ENCODE data around the gene IMPDH1.

IMPDH1 gene

GRCh38 chr7:128343554-128344430 lies 66.0 kb downstream of the IMPDH1 start, which contains the start of gene RBM28:
RBM28 (minus strand) TSS chr7:128343908; CDS start chr7:128343793, 115 bp downstream.
- Mint-ChIP-seq H3K27me3 (peaks cover 10 to 16% of the 10 kb centered on the region in 2 donors), H3K27ac (peak within 1 kb of the TSS; percentile 98), H3K4me1 (peaks cover 9 to 22% of the 10 kb centered on the region in 2 donors), H3K9me3 (no peaks in the 10 kb centered on the region), H3K36me3 (peaks cover 0 to 12% of the 10 kb centered on the region in 2 donors), H3K4me3 (peak within 1 kb of the TSS; percentile 91 to 97)
- peak; percentile 94 to 96 for ATAC-seq (replicated peaks)
- peak; percentile 89 for DNase-seq
